Stimulated activated CD8-positive, alpha-beta memory T cell treated with anti-CD3 and anti-CD28 coated beads, Interleukin-12 subunit alpha, Interleukin-12 subunit beta, amount 100 ng/mL, for 24 hours (primary cell): ENCODE measurements around the gene HSD11B2.

Experiments used
- DNase-seq: peaks from one replicate; pipeline ENCODE4 v3.0.0-alpha.2; 2020; ENCODE audit errors: extremely low read depth

The HSD11B2 gene

DNA sequence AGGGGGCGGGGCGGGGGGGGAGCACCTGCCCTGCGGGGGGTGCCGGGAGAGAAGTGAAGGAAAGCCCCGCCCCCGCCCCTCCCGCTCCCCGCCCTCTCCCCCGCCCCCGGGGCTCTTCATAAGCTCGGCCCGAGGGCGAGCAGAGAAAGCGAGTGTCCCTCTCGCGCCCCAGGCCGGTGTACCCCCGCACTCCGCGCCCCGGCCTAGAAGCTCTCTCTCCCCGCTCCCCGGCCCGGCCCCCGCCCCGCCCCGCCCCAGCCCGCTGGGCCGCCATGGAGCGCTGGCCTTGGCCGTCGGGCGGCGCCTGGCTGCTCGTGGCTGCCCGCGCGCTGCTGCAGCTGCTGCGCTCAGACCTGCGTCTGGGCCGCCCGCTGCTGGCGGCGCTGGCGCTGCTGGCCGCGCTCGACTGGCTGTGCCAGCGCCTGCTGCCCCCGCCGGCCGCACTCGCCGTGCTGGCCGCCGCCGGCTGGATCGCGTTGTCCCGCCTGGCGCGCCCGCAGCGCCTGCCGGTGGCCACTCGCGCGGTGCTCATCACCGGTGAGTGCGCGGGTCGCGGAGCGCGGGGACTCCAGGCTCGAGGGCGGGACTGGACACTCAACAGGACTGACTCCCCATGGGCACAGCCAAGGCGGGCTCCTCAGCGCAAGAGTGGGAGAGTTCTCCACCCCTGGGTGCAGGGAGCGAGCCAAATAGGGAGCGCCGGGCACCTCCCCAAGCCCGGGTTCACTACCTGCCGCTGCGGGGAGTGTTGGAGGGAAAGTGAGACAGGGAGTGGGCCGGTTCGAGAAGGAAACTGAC lies at the start of gene HSD11B2:
Gene HSD11B2, plus strand, starts transcription at position 145 of the 798 bp plus-strand sequence. Its CDS starts 128 bp downstream, at position 273.
- DNase-seq = no peak

DNA sequence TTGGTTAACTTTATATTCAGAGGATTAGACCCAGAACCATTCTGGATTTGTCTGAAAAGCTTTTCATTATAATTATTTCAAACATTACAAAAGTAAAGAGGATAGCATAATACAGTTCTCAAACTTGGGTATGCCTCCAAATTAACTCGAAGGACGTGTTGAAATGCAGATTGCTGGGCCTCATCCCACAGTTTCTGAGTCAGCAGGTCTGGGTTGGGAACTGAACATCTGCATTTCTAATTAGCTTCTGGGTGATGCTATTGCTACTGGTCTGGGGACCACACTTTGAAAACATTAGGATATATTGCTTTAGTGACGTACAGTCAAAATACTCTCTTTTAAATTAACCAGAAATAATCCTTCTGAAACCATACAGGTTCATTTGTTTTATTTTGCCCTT lies 47.6 kb upstream of the HSD11B2 start:
- no peak for DNase-seq

DNA sequence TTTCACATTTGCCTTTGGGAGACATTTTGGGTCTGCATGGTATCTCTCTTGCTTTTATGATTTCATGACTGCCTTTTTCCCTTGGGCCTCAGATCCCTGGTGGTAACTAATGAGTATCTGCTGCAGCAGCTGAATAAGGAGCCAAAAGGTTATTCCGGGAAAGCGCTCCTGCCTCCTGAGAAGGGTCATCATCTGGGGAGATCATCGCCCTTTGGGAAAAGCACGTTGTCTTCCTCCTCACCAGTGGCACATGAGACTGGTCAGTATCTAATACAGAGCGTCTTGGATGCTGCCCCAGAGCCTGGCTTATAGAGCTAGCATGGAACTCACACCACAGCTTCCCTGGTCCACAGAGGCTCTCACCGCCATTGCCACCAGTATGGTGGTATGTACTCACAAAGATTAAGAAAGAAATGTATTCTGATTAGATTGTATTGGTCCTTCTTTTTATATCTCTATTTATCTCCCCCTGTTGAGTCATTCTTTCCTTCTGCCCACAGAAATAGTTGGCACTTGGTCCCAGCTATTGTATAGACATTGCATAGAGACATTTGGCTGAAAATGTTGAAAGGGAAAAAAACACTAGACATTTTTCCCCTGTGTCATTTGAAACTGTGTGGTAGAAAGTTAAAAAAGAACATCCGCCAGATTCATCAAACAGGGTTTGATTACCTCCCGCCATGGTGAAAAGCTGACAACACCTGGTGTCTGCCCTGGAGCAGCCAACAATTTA lies 46.0 kb upstream of the HSD11B2 start:
- DNase-seq = no peak

DNA sequence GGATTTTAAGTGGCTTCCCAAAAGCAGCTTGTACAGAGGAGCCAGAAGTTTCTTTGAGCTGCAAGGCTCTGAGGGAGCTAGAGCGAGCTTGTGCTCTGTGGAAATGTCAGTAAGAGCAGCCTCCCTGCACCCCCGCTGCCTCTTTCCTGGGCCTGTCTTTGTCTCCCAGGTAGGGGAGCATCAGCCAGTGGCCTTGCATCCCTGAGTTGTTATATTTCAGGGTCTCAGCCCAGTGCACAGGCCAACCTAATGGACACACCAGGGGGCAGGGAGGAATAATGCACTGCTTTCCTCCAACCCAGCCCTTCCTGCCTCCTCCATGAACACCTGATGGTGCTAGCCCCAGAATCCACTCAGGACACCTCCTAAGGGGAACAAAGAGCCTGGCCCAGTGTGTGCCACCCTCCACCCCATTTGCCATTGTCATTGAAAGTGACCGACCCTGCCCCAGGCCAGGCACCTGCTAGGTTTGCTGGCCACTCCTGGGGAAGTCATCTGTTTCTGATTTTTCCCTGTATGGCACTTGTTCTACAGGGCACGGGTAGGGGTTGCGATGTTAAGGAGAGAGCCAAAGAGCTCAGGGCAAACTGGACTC lies 44.0 kb upstream of the HSD11B2 start:
- DNase-seq = no peak

DNA sequence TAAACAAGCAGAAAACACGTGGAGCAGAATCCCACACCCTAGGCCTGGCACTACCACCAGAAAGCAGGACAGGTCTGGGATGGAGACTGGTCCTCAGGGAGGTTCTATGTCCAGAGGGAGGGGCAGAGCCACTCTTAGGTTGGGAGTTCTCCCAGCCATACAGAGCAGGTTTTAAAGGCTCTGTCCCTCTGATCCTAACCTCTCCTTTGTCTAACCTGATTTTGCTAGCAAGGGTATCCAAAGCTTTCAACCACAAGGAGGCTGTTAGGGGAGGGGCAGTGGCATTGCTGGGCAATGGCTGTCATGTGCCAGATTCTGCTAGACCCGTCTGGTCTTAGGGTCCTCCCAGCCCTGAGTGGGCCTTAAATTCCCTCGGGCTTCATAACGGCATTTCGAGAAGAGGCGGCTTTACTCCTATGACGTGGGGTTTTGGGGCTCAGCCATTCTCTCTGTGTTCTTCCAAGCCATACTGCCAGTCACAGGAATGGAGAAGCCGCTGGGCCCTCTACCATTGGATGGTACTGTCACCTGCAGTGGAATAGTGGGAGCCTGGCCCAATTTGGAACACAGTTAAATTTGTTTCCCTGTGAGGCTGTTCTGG lies 43.3 kb upstream of the HSD11B2 start:
- DNase-seq = no peak

DNA sequence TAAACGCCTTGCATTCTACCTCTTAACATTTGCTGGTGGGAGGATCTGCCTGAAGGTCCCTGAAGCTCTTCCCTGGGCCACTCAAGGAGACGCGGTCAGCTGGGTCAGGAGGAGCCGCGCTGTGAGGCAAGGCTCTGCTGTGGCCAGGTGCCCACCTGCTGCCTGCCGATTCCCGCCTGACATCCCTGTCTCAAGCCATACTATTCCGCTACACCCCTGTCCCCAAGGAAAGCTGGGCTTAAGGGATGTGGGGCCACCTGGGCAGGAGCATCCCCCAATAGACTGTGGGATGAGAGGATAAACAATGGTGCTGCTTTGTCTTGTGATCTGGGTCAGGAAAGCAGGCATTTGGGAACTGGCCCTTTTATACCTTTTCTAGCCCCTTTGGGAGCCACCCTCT lies 42.7 kb upstream of the HSD11B2 start:
- DNase-seq = no peak

DNA sequence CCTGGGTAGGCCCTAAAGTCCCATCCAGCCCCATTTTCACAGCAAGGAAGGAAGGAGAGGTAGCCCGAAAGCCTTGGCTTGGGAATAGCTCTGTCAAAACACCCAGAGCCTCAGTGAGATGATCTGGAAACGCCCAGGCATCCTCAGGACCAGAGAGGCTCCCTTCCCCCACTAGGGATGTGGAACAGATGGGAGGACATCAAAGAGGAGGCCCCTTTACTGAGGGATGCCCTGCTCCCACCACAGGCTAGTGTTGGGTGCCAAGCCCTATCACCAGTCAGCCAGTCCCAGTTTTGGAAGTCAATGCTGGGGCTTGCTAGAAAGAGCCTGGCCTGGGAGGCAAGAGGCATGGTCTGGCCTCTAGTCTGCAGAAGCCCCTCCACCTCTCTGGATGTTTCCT lies 42.3 kb upstream of the HSD11B2 start:
- no peak for DNase-seq

DNA sequence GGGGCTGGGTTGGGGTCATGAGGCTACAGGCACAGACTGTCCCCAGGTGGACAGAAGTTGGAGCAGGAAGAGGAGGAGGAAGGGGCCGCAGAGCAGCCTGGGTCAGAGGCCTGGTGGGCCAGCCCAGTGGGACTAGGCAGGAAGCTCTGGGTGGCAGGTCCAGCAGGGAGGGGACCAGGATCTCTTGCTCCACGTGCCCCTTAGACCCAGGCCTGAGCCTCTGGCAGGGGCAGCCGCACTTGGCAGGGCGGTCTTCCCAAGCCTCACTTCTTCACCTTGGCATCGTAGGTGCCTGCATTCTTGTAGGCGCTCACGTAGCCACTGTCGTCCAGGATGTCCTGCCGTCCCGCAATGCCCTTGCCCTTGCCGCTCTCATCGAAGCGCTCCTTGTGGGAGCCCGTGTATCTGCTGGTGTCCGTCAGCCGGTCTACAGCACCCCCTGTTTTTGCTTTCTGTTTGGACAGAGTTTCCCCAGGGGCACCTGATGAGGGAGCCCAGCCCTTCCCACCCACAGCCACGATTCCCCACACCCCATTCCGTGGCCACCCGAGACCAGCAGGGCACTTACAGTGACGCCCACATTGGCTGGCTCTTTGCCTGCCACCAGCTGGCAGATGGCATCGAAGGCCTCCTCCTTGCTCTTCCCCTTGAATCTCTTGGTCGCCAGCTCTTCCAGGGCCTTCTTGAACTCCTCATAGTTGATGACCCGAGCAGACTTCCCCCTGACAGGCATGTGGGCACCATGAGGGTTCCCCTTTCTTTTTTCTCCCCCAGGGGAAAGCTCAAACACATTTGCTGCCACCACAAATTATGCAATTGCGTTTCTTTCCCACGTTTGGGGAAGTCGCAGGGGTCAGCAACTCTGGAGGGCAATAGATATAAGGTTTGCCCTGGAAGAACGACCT lies 40.8 kb upstream of the HSD11B2 start:
- DNase-seq = no peak

DNA sequence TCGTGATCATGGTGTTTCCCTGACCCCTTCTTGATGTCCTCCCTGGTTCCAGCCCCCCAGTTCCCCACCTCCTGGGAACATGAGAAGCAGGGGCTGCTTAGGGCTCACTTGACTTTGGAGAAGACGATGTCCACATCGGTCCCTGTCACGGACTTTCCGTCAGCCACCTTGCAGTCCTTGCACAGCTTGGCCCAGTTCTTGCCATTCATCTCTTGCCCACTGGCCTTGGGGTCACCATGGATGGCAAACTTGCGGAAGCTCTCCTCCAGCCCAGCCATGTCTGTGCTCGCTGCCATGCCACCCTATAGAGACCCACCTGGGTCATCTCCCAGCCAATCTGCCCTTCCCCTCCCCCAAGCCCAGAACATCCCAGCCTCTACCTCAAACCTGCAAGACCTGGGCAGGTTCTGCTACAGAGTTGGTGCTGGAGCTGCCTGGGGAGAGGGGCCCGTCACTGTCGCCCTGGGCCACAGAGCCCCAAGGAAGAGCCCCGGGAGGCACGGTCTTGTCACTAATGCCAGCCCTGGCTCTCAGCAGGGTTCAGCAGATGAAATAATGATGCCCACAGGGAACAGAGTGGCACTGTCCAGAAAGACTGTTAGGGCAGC lies 40.0 kb upstream of the HSD11B2 start:
- no peak for DNase-seq

DNA sequence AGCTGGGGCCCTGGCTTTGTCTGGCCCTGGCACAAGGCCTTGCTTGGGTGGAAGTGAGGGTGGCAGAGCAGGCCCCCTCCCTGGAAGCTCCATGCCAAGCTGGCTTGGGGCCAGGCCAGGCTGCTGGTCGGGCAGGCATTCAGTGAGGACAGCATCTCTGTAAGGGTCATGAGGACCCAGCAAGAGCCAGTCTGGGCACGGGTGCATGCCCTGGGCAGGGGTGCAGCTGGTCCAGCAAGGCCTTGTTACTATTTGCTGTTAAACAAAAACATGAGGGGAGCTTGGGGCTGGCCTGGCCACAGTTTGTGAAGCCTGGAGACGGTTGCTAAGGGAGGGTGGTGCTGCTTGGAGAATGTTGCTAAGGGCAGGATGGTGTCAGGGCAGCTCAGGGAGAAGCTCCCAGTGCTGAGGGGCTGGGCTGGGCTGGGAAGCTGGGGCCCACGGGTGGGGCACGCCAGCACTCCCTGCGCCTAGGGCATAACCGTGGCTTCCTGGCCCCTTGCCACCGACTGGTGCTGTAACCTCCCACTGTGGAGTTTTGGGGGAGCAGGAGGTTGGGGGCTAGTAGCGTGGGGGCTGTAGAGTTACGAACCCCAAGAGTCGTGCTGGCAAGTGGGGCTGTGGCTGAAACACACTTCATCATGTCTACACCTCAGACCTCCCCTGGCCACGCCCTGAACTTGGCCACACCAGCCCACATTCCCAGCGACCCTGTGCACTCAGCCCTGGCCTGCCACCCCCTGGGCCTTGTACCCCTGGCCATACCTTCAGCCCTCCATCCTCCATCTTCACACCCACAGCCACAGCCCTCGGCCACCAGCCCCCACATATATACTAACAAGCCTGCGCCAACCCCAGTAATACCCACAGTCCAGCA lies 39.3 kb upstream of the HSD11B2 start:
- DNase-seq = no peak

DNA sequence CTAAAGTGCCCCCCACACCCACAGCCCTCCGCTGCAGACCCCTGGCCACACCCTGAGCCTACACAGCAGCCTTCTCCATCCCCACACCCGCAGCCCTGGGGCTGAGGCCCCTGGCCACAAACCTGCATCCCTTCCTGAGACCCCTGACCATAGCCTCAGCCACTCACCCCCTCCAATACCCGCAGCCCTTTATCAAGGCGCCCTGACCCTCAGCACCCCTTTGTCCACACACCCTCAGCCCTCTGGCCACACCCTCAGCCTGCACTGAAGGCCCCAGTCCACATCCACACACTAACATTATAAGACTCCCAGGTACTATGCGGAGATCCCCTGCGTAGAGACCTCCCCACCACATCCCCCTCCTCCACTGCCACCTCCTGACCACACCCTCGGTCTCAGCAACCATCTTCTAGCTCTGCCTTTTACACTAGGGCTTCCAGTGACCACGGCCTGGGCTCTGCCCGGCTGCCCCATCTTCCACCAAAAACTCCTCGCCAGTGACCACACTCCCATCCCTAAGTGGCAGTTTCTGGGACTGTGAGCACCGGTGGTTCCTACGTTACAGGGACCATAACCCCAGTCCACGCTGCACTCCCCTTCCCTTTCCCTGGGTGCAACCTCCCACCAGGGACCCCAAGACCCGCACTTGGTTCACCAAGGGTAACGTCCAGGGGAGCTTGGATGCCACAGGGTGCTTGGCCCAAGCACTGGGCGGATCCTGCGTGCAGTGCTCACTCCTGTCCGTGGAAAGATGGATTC lies 38.4 kb upstream of the HSD11B2 start:
- no peak for DNase-seq

DNA sequence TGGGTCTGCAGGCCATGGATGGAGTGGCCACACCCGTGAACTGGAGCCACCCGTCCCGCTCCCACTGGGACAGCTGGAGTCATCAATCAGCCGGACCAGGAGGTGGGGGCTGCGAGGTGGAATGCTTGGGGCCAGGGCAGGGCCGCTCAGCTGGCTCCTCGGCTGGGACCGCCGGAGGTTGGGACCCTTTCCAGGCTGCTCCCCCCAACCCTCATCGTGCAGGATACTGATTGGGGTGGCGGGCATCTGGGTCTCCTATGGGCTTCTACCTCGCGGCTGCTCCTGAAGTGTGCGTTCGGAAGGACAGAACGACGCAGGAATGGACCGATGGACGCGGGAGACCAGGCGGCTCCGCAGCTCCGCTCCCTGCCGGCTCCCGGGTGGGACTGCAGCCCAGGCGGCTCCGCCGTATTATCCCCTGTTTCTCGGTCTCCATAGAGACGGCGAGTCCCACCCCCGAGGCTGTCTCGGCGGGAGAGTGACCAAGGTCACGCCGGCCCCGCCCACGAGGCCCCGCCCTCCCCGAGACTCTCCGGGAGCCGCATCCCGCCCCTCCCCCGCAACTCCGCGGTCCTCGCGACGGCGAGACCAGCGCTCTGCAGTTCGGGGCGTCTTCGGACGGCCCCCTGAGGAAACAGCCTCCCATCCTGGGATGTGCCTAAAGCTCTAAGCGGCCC lies 37.7 kb upstream of the HSD11B2 start, which contains the start of gene TPPP3:
Gene TPPP3, minus strand, starts transcription at position 388 of the 677 bp plus-strand sequence. CDS start 2,387 bp downstream, outside the sequence.
- DNase-seq = no peak

DNA sequence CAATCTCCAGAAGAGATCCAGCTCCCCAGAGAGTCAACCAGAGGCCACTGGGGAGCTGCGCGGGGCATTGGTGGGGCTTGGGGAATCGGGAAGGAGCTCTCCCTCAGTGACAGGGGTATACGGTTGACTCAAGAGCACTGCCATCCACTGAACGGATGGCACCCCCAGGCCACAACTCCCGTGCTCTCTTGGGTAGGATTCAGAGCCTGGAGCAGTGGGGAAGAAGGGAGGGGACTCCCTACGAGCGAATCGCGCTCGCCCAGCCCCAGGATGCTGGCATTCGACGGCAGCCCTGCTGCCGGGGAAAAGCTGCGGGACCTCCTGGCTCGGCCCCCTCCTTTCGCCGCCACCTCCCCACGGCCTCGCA lies 37.1 kb upstream of the HSD11B2 start:
- no peak for DNase-seq

DNA sequence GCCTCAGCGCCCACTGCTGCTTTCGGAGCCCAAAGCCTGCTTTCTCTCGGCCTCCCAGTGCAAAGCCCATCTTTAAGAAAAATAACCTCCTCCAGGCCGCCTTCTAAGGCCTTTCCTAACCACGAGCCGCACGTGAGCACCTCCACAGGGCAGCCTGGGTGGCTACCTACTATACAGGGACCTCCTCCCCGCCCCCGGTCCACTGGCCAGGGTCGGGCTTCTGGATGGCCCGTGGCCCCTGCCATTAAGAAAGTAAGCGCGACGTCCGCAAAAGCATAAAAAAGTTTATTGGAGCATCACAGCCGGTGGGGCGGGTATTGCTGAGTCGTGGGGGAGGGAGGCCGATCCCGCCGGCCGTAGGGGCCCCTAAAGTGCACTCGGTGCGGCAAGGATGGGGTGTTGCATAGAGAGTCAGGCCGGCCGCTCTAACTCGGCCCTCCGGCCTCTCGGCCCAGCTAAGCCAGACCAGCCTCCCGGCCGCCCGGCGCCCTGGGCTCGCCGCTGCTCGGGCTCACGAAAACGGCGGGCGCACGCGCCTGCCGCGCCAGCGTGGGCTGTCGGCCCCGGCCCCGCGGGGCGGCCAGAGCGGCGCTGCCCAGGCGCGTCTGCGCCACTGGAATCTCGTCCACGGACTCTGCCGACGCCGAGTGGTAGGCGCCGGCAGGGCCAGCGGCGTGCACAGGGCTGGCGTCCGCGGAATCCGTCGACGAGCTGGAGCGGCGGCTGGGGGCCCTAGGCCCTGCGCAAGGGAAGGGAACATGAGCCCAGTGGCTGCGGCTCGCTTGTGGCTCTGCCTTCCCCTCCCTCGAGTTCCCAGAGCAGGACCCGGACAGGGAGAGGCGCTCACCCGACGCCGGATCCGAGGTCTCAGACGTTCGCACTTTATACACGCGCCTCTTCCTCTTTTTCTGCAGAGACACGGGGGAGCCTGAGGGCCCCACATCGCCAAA lies 36.5 kb upstream of the HSD11B2 start:
- no peak for DNase-seq

DNA sequence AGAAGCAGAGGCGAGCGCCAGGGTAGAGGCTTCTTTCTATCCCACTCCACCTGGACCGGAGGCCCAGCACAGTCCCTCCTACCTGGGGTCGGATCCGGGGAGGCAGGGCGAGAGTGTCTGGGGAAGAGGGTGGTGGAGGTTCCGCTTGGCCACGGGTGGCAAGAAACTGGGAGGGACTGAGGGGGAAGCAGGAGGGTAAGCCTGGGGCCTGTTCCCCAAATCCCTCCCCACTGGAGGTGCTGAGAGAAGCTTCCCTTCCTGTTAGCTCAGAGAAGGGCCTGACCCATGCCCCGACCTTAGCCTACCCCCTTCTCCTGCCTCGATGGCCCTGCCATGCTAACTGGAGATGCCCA lies 35.8 kb upstream of the HSD11B2 start:
- no peak for DNase-seq

DNA sequence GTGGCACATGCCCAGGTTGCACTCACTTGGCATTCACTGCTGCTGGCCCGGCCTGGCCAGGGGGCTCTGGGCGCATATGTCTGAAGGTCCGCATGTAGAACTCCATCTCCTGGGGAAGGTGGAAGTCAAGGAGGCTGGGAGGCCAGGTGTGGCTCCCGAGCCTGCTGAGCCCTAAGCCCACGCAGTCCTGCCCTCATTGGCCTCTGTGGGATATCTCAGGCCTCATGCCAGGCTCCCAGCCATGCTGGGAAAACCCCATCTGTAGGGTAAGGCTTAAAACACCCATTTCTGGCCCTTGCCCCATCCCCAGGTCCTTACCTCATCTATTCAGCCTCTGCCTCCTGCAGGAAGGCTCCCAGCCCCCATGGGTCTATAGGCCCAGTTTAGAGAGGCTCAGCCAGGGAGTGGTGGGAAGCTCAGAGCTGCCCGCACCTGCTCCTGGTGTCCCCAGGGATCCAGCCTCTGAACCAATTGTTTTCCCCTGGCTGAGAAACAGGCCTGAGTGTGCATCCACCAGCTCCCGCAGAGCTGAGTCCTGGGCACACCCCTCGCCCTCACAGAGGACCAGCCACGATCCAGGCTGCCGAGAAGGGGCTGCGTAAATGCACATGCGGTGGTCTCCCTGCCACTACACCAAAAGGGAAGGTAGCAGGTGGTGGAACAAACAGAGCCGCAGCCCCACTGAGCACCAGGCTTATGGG lies 35.3 kb upstream of the HSD11B2 start:
- DNase-seq = no peak
